Gastroesophageal sphincter (tissue), 3 donors: Measurements from ENCODE around the gene PARP16.

ENCODE experiments used
- CTCF ChIP-seq, 4 experiments: fragments of 200-600 bp in 2 of 4; fragments of 450-650 bp in 2 of 4; sonication (generic) in 1 of 4; IDR thresholded peaks; one replicate each; pipeline ENCODE4 v1.5.1; 2017 to 2019; ENCODE audit warnings: antibody characterized with exemption in 4 of 4, mild to moderate bottlenecking in 2 of 4, moderate library complexity in 2 of 4
- EP300 ChIP-seq: sonication (generic); formaldehyde crosslinking; IDR thresholded peaks from one replicate; pipeline ENCODE4 v1.6.1; 2017; ENCODE audit warnings: antibody characterized with exemption, mild to moderate bottlenecking
- POLR2A ChIP-seq, 2 donors: fragments of 450-650 bp; IDR thresholded peaks; one replicate each; pipeline ENCODE4 v1.6.1; 2017; ENCODE audit warnings: antibody characterized with exemption in 2 of 2, mild to moderate bottlenecking in 2 of 2, moderate library complexity in 1 of 2
- POLR2AphosphoS5 ChIP-seq: sonication (generic); formaldehyde crosslinking; IDR thresholded peaks from one replicate; pipeline ENCODE4 v1.6.1; 2017; ENCODE audit warnings: antibody characterized with exemption

DNA sequence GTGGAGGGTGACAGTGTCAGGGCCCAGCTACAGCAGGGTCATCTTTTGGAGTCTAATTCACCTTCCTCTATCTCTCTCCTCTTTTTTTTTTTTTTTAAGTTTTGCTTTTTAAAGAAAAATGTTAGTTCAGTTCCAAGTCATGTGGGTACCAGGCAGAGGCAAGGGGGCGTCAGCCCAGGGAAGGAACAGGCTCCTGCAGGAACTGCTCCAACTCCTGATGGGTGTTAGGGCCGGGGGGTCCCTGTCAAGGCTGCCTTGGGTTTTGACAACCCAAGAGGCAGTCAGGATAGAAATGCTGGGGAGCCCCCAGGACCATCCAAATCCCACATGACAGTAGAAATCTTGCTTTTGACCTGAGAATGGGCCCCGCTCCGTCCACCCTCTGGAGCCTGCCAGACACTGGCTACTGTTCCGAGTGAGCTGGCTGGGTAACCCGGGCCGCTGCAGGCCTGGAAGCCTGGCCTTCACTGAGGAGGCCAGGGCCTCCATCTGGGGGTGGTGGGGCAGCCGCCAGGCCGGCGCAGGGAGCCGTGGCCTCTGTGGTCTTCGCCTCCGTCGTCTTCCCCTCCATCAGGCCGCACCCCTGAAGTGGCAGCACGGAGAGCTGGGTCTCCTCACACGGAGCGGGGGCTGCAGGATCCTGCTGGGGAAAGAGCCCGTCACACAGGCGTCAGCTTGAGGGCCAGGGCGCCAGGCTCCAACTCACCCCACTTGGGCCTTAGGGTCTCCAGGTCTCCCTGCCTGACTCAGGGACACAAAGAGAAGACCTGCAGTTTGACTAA, 42.0 kb upstream of the PARP16 start:
- TF ChIP-seq CTCF (IDR thresholded peaks at IDR 0.05) (no peak), EP300 (no peak), POLR2AphosphoS5 (no peak), POLR2A (IDR thresholded peaks at IDR 0.05) (no peak)
